H9 (cell line): ENCODE results near the gene TUBA8. TPM values are rescaled to one million over a fixed set of nuclear protein-coding genes. Genes with fewer than 3 reads are reported as not detected.

Experiments
- DNase-seq: peaks from one replicate; pipeline ENCODE4 v3.0.0-alpha.2; 2017
- H2AFZ ChIP-seq: one replicate; pipeline ENCODE4 v1.6.1; 2013; ENCODE audit warnings: mild to moderate bottlenecking, low read length, control low read depth, moderate library complexity
- H2AK5ac ChIP-seq: 2 replicates; pipeline ENCODE4 v1.6.1; 2013; ENCODE audit warnings: low read length, control low read depth, mixed read lengths; ENCODE audit not compliant: insufficient read length
- H2BK120ac ChIP-seq: one replicate; pipeline ENCODE4 v1.6.1; 2013; ENCODE audit warnings: low read depth, mild to moderate bottlenecking, low read length, control low read depth, inconsistent platforms; ENCODE audit not compliant: poor library complexity, severe bottlenecking
- H2BK12ac ChIP-seq: 2 replicates; pipeline ENCODE4 v1.6.1; 2013; ENCODE audit warnings: low read length, control low read depth, mixed read lengths, low read depth; ENCODE audit not compliant: insufficient read length
- H2BK15ac ChIP-seq: 2 replicates; pipeline ENCODE4 v1.6.1; 2013; ENCODE audit warnings: low read depth, low read length, control low read depth
- H2BK20ac ChIP-seq: one replicate; pipeline ENCODE4 v1.6.1; 2013; ENCODE audit warnings: low read depth, mild to moderate bottlenecking, low read length, control low read depth, inconsistent platforms; ENCODE audit not compliant: poor library complexity, severe bottlenecking
- H2BK5ac ChIP-seq: 2 replicates; pipeline ENCODE4 v1.6.1; 2013; ENCODE audit warnings: low read length, control low read depth, mixed read lengths; ENCODE audit not compliant: insufficient read length
- H3K14ac ChIP-seq: 2 replicates; pipeline ENCODE4 v1.6.1; 2013; ENCODE audit warnings: low read length, control low read depth; ENCODE audit not compliant: insufficient read depth
- H3K18ac ChIP-seq: 2 replicates; pipeline ENCODE4 v1.6.1; 2013; ENCODE audit warnings: low read depth, mild to moderate bottlenecking, mixed read lengths, low read length, control low read depth; ENCODE audit not compliant: insufficient read length
- H3K23ac ChIP-seq: 2 replicates; pipeline ENCODE4 v1.6.1; 2013; ENCODE audit warnings: low read length, control low read depth, mixed read lengths, low read depth; ENCODE audit not compliant: insufficient read length
- H3K23me2 ChIP-seq: 2 replicates; pipeline ENCODE4 v1.6.1; 2013; ENCODE audit warnings: low read depth, mild to moderate bottlenecking, mixed read lengths, low read length, control low read depth; ENCODE audit not compliant: insufficient read length, poor library complexity, severe bottlenecking
- H3K27ac ChIP-seq: 2 replicates; pipeline ENCODE4 v1.5.1; 2013; ENCODE audit warnings: low read length, control low read depth, mixed read lengths, low read depth; ENCODE audit not compliant: insufficient read length
- H3K27me3 ChIP-seq: 2 replicates; pipeline ENCODE4 v1.6.1; 2013; ENCODE audit warnings: low read length, control low read depth, inconsistent platforms; ENCODE audit not compliant: insufficient read depth
- H3K4ac ChIP-seq: 2 replicates; pipeline ENCODE4 v1.6.1; 2013; ENCODE audit warnings: low read depth, mild to moderate bottlenecking, control low read depth, inconsistent platforms, low read length, moderate library complexity
- H3K4me1 ChIP-seq: 2 replicates; pipeline ENCODE4 v1.6.1; 2013; ENCODE audit warnings: low read length, control low read depth, inconsistent platforms; ENCODE audit not compliant: insufficient read depth
- H3K4me2 ChIP-seq: 2 replicates; pipeline ENCODE4 v1.6.1; 2013; ENCODE audit warnings: low read length, control low read depth, mixed read lengths; ENCODE audit not compliant: insufficient read length, insufficient read depth
- H3K56ac ChIP-seq: 2 replicates; pipeline ENCODE4 v1.6.1; 2013; ENCODE audit warnings: low read depth, mild to moderate bottlenecking, mixed read lengths, low read length, control low read depth; ENCODE audit not compliant: insufficient read length
- H3K79me1 ChIP-seq: 2 replicates; pipeline ENCODE4 v1.6.1; 2013; ENCODE audit warnings: low read depth, mild to moderate bottlenecking, moderate library complexity, low read length, control low read depth, inconsistent platforms; ENCODE audit not compliant: insufficient read depth, poor library complexity, severe bottlenecking
- H3K79me2 ChIP-seq: 2 replicates; pipeline ENCODE4 v1.6.1; 2013; ENCODE audit warnings: low read length, control low read depth, inconsistent platforms; ENCODE audit not compliant: insufficient read depth
- H3K9ac ChIP-seq: 2 replicates; pipeline ENCODE4 v1.6.1; 2013; ENCODE audit warnings: low read length, control low read depth, mixed read lengths; ENCODE audit not compliant: insufficient read length; ENCODE audit errors: extremely low read depth
- H3K9me3 ChIP-seq: one replicate; pipeline ENCODE4 v1.6.1; 2013; ENCODE audit warnings: low read depth, low read length, inconsistent platforms; ENCODE audit not compliant: control insufficient read depth
- H3T11ph ChIP-seq: one replicate; pipeline ENCODE4 v1.6.1; 2013; ENCODE audit warnings: mild to moderate bottlenecking, low read length, control low read depth, inconsistent platforms
- H4K20me1 ChIP-seq: one replicate; pipeline ENCODE4 v1.6.1; 2013; ENCODE audit not compliant: control insufficient read depth, insufficient read length, insufficient read depth
- H4K5ac ChIP-seq: 2 replicates; pipeline ENCODE4 v1.6.1; 2013; ENCODE audit warnings: low read depth, mild to moderate bottlenecking, mixed read lengths, low read length, control low read depth; ENCODE audit not compliant: insufficient read length
- H4K8ac ChIP-seq: replicated peaks from 2 replicates; pipeline ENCODE4 v1.6.1; 2013; ENCODE audit warnings: low read length, control low read depth, mixed read lengths, low read depth; ENCODE audit not compliant: insufficient read length
- H4K91ac ChIP-seq: 2 replicates; pipeline ENCODE4 v1.6.1; 2013; ENCODE audit warnings: low read depth, mild to moderate bottlenecking, moderate library complexity, mixed read lengths, low read length, control low read depth; ENCODE audit not compliant: insufficient read length
- H3K27ac Mint-ChIP-seq, 3 experiments: 2 replicates in 2 of 3; 3 replicates in 1 of 3; pipeline ENCODE4 v1.8.0; 2020 to 2021; ENCODE audit warnings: mixed read lengths in 3 of 3, mild to moderate bottlenecking in 1 of 3, moderate library complexity in 1 of 3
- H3K27me3 Mint-ChIP-seq: 2 replicates; pipeline ENCODE4 v1.8.0; 2021; ENCODE audit warnings: low read depth, mild to moderate bottlenecking, moderate library complexity, mixed read lengths
- H3K36me3 Mint-ChIP-seq, 3 experiments: 2 replicates in 2 of 3; 3 replicates in 1 of 3; pipeline ENCODE4 v1.8.0; 2020 to 2021; ENCODE audit warnings: low read depth in 3 of 3, mixed read lengths in 3 of 3; ENCODE audit not compliant: insufficient read depth in 1 of 3
- H3K4me1 Mint-ChIP-seq, 2 experiments: 2 replicates each; pipeline ENCODE4 v1.8.0; 2020; ENCODE audit warnings: mixed read lengths in 2 of 2
- H3K4me3 Mint-ChIP-seq, 2 experiments: 2 replicates in 1 of 2; 3 replicates in 1 of 2; pipeline ENCODE4 v1.8.0; 2020 to 2021; ENCODE audit warnings: mild to moderate bottlenecking in 2 of 2, mixed read lengths in 2 of 2, moderate library complexity in 1 of 2
- H3K9me3 Mint-ChIP-seq, 2 experiments: 2 replicates in 1 of 2; 3 replicates in 1 of 2; pipeline ENCODE4 v1.8.0; 2020; ENCODE audit warnings: mild to moderate bottlenecking in 2 of 2, mixed read lengths in 2 of 2, moderate library complexity in 1 of 2
- CTCF ChIP-seq: fragments of 200-600 bp; sonication (generic); conservative IDR thresholded peaks from 3 replicates; pipeline ENCODE4 v1.8.0; 2021; ENCODE audit warnings: antibody characterized with exemption, mild to moderate bottlenecking
- WGBS: extraction: QIAGEN DNeasy Blood & Tissue Kit; methylation state at CpG from one replicate; pipeline ENCODE4 v1.1.7; 2013; ENCODE audit warnings: missing lambda C conversion rate, low lambda C conversion rate, mixed read lengths; ENCODE audit not compliant: insufficient read length; ENCODE audit errors: extremely low coverage; 5-methylcytosine and 5-hydroxymethylcytosine counted together
- total RNA-seq: library from RNA; stranded (reverse); gene quantifications from 2 replicates; pipeline ENCODE4 v1.2.1, GENCODE V29; 2021

TUBA8 gene
- total RNA-seq, 1 experiment from 2014 or later = 2.0 TPM

- H3K79me2 ChIP-seq = no peaks in the 10 kb centered on the region
- H3K9ac ChIP-seq = no peak overlapping the region
- H2BK15ac ChIP-seq = no peak overlapping the region
- H3K4me3 Mint-ChIP-seq = no peak overlapping the region
- no peak overlapping the region for H3K23ac ChIP-seq
- H3K79me1 ChIP-seq = no peaks in the 10 kb centered on the region
- peaks cover 8 to 12% of the 10 kb centered on the region in 2 experiments for H3K4me1 Mint-ChIP-seq
- no peak overlapping the region for H2AFZ ChIP-seq
- H4K5ac ChIP-seq = no peak overlapping the region
- H3K4me2 ChIP-seq = no peak overlapping the region
- no peak overlapping the region for H2AK5ac ChIP-seq
- no peaks in the 10 kb centered on the region for H3K4me1 ChIP-seq
- no peak overlapping the region for H2BK5ac ChIP-seq
- no peak overlapping the region for H3K56ac ChIP-seq
- peaks cover 30% of the 10 kb centered on the region for H3K27me3 Mint-ChIP-seq
- H3K27ac ChIP-seq = no peak overlapping the region
- no peaks in the 10 kb centered on the region; a peak in 1 of 5 replicates for H3K9me3 Mint-ChIP-seq
- TF ChIP-seq CTCF = no peak
- H3K27me3 ChIP-seq = no peaks in the 10 kb centered on the region; the same call in 1 of the 2 replicates
- H3K18ac ChIP-seq = no peak overlapping the region
- H3K14ac ChIP-seq = no peak overlapping the region
- no peak overlapping the region for H2BK12ac ChIP-seq
- no peak overlapping the region for H2BK120ac ChIP-seq
- no peaks in the 10 kb centered on the region for H3K23me2 ChIP-seq
- no peak overlapping the region for H3K4ac ChIP-seq
- no peak overlapping the region for H3T11ph ChIP-seq
- H4K20me1 ChIP-seq = no peaks in the 10 kb centered on the region
- H4K91ac ChIP-seq = no peak overlapping the region
- no peaks in the 10 kb centered on the region for H3K9me3 ChIP-seq
- no peaks in the 10 kb centered on the region; a peak in 1 of 7 replicates for H3K36me3 Mint-ChIP-seq
- no peak overlapping the region for H4K8ac ChIP-seq
- no peak overlapping the region for H3K27ac Mint-ChIP-seq
- no peak for DNase-seq
- H2BK20ac ChIP-seq = no peak overlapping the region
- WGBS = no CpG with 5 or more reads among the region's 8 CpGs
Observed at GRCh38 chr22:18152519-18152918, 41.9 kb downstream of the TUBA8 start.
